A549 (cell line): ENCODE data around the gene RBM39. TPM values are rescaled to one million over a fixed set of nuclear protein-coding genes. Genes with fewer than 3 reads are reported as not detected.

Experiments
- ATAC-seq, 2 experiments: fragments of 200-7000 bp in 1 of 2; fragments of >200 bp in 1 of 2; cut with Nextera tagmentation in 1 of 2; cut with Tn5 transposase in 1 of 2; 3 replicates each; pipeline versions ENCODE4 v1.8.0 to v1.9.1; 2018 to 2020; ENCODE audit warnings: mild to moderate bottlenecking in 1 of 2, moderate library complexity in 1 of 2
- CTCF ChIA-PET: fragments of 300-600 bp; sonication (Branson Sonifier 250); formaldehyde crosslinking; extraction: SDS; loops from one replicate; lab custom pipeline; 2021; ENCODE audit warnings: antibody characterized with exemption, inconsistent platforms; lab: Yijun Ruan, JAX
- POLR2A ChIA-PET: fragments of 350-600 bp; formaldehyde crosslinking; extraction: SDS; loops from one replicate; lab custom pipeline; 2021; ENCODE audit warnings: antibody characterized with exemption, inconsistent platforms; lab: Yijun Ruan, JAX
- DNase-seq, 2 experiments: peaks; one replicate each; pipeline versions ENCODE4 v3.0.0 to v3.0.0-alpha.2; 2011 to 2016; ENCODE audit warnings: low read depth in 1 of 2, low spot score in 1 of 2
- FAIRE-seq: peaks from 2 replicates; lab custom pipeline; 2011; peaks lifted over from hg19 to GRCh38; lab: Jason Lieb, UNC
- H3K27ac ChIP-seq, 2 experiments: fragments of >200 bp; sonication (Bioruptor Twin); formaldehyde crosslinking; 3 replicates each; pipeline ENCODE4 v1.5.1; 2016 to 2017
- H3K4me1 ChIP-seq: fragments of >200 bp; sonication (Bioruptor Twin); formaldehyde crosslinking; 3 replicates; pipeline ENCODE4 v1.6.1; 2016
- H3K4me2 ChIP-seq: fragments of >200 bp; sonication (Bioruptor Twin); formaldehyde crosslinking; 3 replicates; pipeline ENCODE4 v1.6.1; 2016
- H3K4me3 ChIP-seq: fragments of >200 bp; sonication (Bioruptor Twin); formaldehyde crosslinking; 3 replicates; pipeline ENCODE4 v1.5.1; 2016
- H3K9me3 ChIP-seq: fragments of >200 bp; sonication (Bioruptor Twin); formaldehyde crosslinking; 3 replicates; pipeline ENCODE4 v1.6.1; 2016
- BHLHE40 ChIP-seq: IDR thresholded peaks from 2 replicates; pipeline ENCODE4 v1.6.1; 2012; ENCODE audit warnings: low read depth, low read length, inconsistent platforms
- CBX8 ChIP-seq: fragments of 200-600 bp; sonication (generic); IDR thresholded peaks from 2 replicates; pipeline ENCODE4 v1.6.1; 2016
- EHF ChIP-seq: fragments of 250-450 bp; sonication (Bioruptor Pico); IDR thresholded peaks from 2 replicates; pipeline ENCODE4 v1.5.0; 2020; ENCODE audit warnings: mild to moderate bottlenecking
- ELK1 ChIP-seq: fragments of 150-350 bp; IDR thresholded peaks from 2 replicates; pipeline ENCODE4 v1.6.1; 2014; ENCODE audit warnings: low read depth, mild to moderate bottlenecking, low read length
- ESRRA ChIP-seq: fragments of 150-350 bp; IDR thresholded peaks from 2 replicates; pipeline ENCODE4 v1.6.1; 2014; ENCODE audit warnings: mild to moderate bottlenecking, low read length, borderline replicate concordance
- FOSB ChIP-seq: fragments of 250-450 bp; sonication (Bioruptor Pico); IDR thresholded peaks from 2 replicates; pipeline ENCODE4 v1.5.0; 2020; ENCODE audit warnings: mild to moderate bottlenecking, moderate library complexity
- FOXS1 ChIP-seq: fragments of 250-450 bp; sonication (Bioruptor Pico); IDR thresholded peaks from 2 replicates; pipeline ENCODE4 v1.5.0; 2020; ENCODE audit warnings: mild to moderate bottlenecking, moderate library complexity
- HEYL ChIP-seq: fragments of 250-450 bp; sonication (Bioruptor Pico); IDR thresholded peaks from 2 replicates; pipeline ENCODE4 v1.8.0; 2021; ENCODE audit warnings: mild to moderate bottlenecking, moderate library complexity
- HMGXB4 ChIP-seq: fragments of 250-450 bp; sonication (Bioruptor Pico); IDR thresholded peaks from 2 replicates; pipeline ENCODE4 v1.5.0; 2021; ENCODE audit warnings: mild to moderate bottlenecking, moderate library complexity, borderline replicate concordance
- HOXA7 ChIP-seq: fragments of 250-450 bp; sonication (Bioruptor Pico); IDR thresholded peaks from 2 replicates; pipeline ENCODE4 v1.5.0; 2020; ENCODE audit warnings: mild to moderate bottlenecking, moderate library complexity
- HOXB13 ChIP-seq: fragments of 250-450 bp; sonication (Bioruptor Pico); IDR thresholded peaks from 2 replicates; pipeline ENCODE4 v1.5.0; 2020; ENCODE audit warnings: low read depth, mild to moderate bottlenecking, moderate library complexity
- HOXB5 ChIP-seq: fragments of 250-450 bp; sonication (Bioruptor Pico); IDR thresholded peaks from 2 replicates; pipeline ENCODE4 v1.5.0; 2020; ENCODE audit warnings: mild to moderate bottlenecking, moderate library complexity
- JUNB ChIP-seq: fragments of >200 bp; sonication (Bioruptor Twin); formaldehyde crosslinking; IDR thresholded peaks from 2 replicates; pipeline ENCODE4 v1.6.1; 2016
- KDM1A ChIP-seq: fragments of 200-600 bp; sonication (generic); IDR thresholded peaks from 2 replicates; pipeline ENCODE4 v1.6.1; 2016; ENCODE audit warnings: low read depth, mild to moderate bottlenecking
- MAZ ChIP-seq: fragments of 150-350 bp; IDR thresholded peaks from 2 replicates; pipeline ENCODE4 v1.6.1; 2014; ENCODE audit warnings: antibody characterized with exemption, low read depth, low read length, borderline replicate concordance
- NR3C1 ChIP-seq: fragments of >200 bp; sonication (Bioruptor Twin); formaldehyde crosslinking; IDR thresholded peaks from 3 replicates; pipeline ENCODE4 v1.6.1; 2017
- PBX3 ChIP-seq: IDR thresholded peaks from 2 replicates; pipeline ENCODE4 v1.6.1; 2012
- RAD21 ChIP-seq, 2 experiments: fragments of >200 bp in 1 of 2; sonication (Bioruptor Twin) in 1 of 2; formaldehyde crosslinking in 1 of 2; IDR thresholded peaks in 1 of 2; conservative IDR thresholded peaks in 1 of 2; 2 replicates in 1 of 2; 3 replicates in 1 of 2; pipeline ENCODE4 v1.6.1; 2012 to 2018; ENCODE audit warnings: inconsistent platforms in 1 of 2
- RCOR1 ChIP-seq: fragments of 150-350 bp; IDR thresholded peaks from 2 replicates; pipeline ENCODE4 v1.6.1; 2014; ENCODE audit warnings: antibody characterized with exemption, low read length, low read depth
- SREBF2 ChIP-seq: fragments of 450-650 bp; IDR thresholded peaks from 2 replicates; pipeline ENCODE4 v1.6.1; 2014; ENCODE audit warnings: mild to moderate bottlenecking, moderate library complexity
- TP53 ChIP-seq: fragments of 250-450 bp; sonication (Bioruptor Pico); IDR thresholded peaks from 2 replicates; pipeline ENCODE4 v1.5.0; 2021; ENCODE audit warnings: mild to moderate bottlenecking, moderate library complexity
- ZNF302 ChIP-seq: fragments of 250-450 bp; sonication (Bioruptor Pico); IDR thresholded peaks from 2 replicates; pipeline ENCODE4 v1.9.0; 2021; ENCODE audit warnings: inconsistent platforms, mild to moderate bottlenecking, moderate library complexity
- ZSCAN20 ChIP-seq: fragments of 250-450 bp; sonication (Bioruptor Pico); IDR thresholded peaks from 2 replicates; pipeline ENCODE4 v1.8.0; 2022; ENCODE audit warnings: mild to moderate bottlenecking, moderate library complexity
- WGBS: methylation state at CpG from one replicate; pipeline ENCODE4 v1.1.6; 2017; ENCODE audit errors: missing lambda C conversion rate; 5-methylcytosine and 5-hydroxymethylcytosine counted together
- polyA plus RNA-seq, 4 experiments: library from polyadenylated mRNA; depleted of rRNA in 3 of 4; stranded (reverse); fragments of >200 nt; fragmentation: RNase III in 1 of 4; extraction: RNeasy Plus Mini Kit Qiagen cat#74134 plus additional on column Dnase treatment in 1 of 4; gene quantifications; 2 replicates in 3 of 4; 3 replicates in 1 of 4; pipeline ENCODE4 v1.2.3, GENCODE V29; 2011 to 2017
- TF ChIP-seq, protein P1 (sequence below): fragments of 250-450 bp; sonication (Bioruptor Pico); IDR thresholded peaks from 2 replicates; pipeline ENCODE4 v1.5.0; 2020; ENCODE audit warnings: low read depth, mild to moderate bottlenecking, moderate library complexity
- TF ChIP-seq, protein P2 (sequence below): fragments of >200 bp; sonication (Bioruptor Twin); formaldehyde crosslinking; IDR thresholded peaks from 2 replicates; pipeline ENCODE4 v1.6.1; 2016
- TF ChIP-seq, protein P3 (sequence below): fragments of 450-650 bp; IDR thresholded peaks from 2 replicates; pipeline ENCODE4 v1.6.1; 2014; ENCODE audit warnings: antibody characterized with exemption

The RBM39 gene
- polyA plus RNA-seq, 2 of the 4 experiments (the other 2 are of a cell fraction) = 127 to 212 TPM

GRCh38 chr20:35699957-35700624 lies 42.0 kb downstream of the RBM39 start:
- Histone ChIP-seq H3K9me3 (no peaks in the 10 kb centered on the region), H3K27ac (peak overlapping the region; percentile 94 to 95), H3K4me2 (peak overlapping the region; percentile 99), H3K4me3 (peak overlapping the region; percentile 90), H3K4me1 (peaks cover 28% of the 10 kb centered on the region)
- WGBS = 33% methylated on average over 6 of the region's 6 CpGs
- DNase-seq (no peak), ATAC-seq (peak in 1 of 2 experiments; percentile 5; a peak in 3 of 6 replicates), FAIRE-seq (no peak)
- CTCF ChIA-PET = interaction anchor here (0.8 to 2.1 kb wide), 3 partner anchors 10 to 236 kb away, joined by 3 to 8 read pairs (median 3); no protein-coding TSS in a partner anchor
- POLR2A ChIA-PET = interaction anchor here (0.6 to 1.9 kb wide), 5 partner anchors 36 to 132 kb away, joined by 3 to 11 read pairs (median 5); partner anchors contain the start of genes CPNE1, RBM12 and RBM39
- no peak for TF ChIP-seq BHLHE40
- TF ChIP-seq ELK1 = no peak
- TF ChIP-seq TP53 = no peak
- TF ChIP-seq RCOR1 = no peak
- no peak for TF ChIP-seq HMGXB4 (CRISPR knock-in tag)
- TF ChIP-seq ESRRA = no peak
- TF ChIP-seq, protein P1, sequence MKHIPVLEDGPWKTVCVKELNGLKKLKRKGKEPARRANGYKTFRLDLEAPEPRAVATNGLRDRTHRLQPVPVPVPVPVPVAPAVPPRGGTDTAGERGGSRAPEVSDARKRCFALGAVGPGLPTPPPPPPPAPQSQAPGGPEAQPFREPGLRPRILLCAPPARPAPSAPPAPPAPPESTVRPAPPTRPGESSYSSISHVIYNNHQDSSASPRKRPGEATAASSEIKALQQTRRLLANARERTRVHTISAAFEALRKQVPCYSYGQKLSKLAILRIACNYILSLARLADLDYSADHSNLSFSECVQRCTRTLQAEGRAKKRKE (CRISPR knock-in tag) = no peak
- no peak for TF ChIP-seq ZNF302
- no peak for TF ChIP-seq PBX3
- TF ChIP-seq HOXB13 (CRISPR knock-in tag) = no peak
- TF ChIP-seq MAZ = no peak
- no peak for TF ChIP-seq ZSCAN20
- no peak for TF ChIP-seq HOXB5 (CRISPR knock-in tag)
- no peak for TF ChIP-seq FOXS1 (CRISPR knock-in tag)
- TF ChIP-seq RAD21 (conservative IDR thresholded peaks at IDR 0.05 in 1 of 2, IDR thresholded peaks at IDR 0.05 in 1 of 2) = no peak
- no peak for TF ChIP-seq CBX8
- TF ChIP-seq EHF (CRISPR knock-in tag) = no peak
- no peak for TF ChIP-seq FOSB
- no peak for TF ChIP-seq JUNB

GRCh38 chr20:35699127-35699956 lies 42.7 kb downstream of the RBM39 start, which contains the start of the genes NFS1 and ROMO1:
Gene NFS1, minus strand, starts transcription at chr20:35699352. Its CDS starts 64 bp downstream, at chr20:35699288.
Gene ROMO1, plus strand, starts transcription at chr20:35699405. Its CDS starts 228 bp downstream, at chr20:35699633.
- H3K4me3 ChIP-seq = peak within 1 kb of the TSS; percentile 90
- H3K27ac ChIP-seq = peak within 1 kb of the TSS; percentile 94 to 95
- no peaks in the 10 kb centered on the region for H3K9me3 ChIP-seq
- ChIA-PET CTCF (interaction anchor here (0.7 to 0.8 kb wide), 3 partner anchors 30 to 255 kb away, joined by 3 read pairs; partner anchors contain the start of gene SCAND1), POLR2A (interaction anchor here (0.6 to 1.9 kb wide), 9 partner anchors 8 to 132 kb away, joined by 3 to 11 read pairs (median 5); partner anchors contain the start of genes CPNE1, RBM12 and RBM39)
- H3K4me2 ChIP-seq = peak within 1 kb of the TSS; percentile 99
- DNase-seq (peak; percentile 81 to 91), ATAC-seq (peak; percentile 79 to 90), FAIRE-seq (no peak)
- WGBS = 0% methylated on average over 32 of the region's 81 CpGs
- H3K4me1 ChIP-seq = peaks cover 28% of the 10 kb centered on the region
- TF ChIP-seq ZSCAN20 (no peak), KDM1A (no peak), HMGXB4 (CRISPR knock-in tag) (no peak), HOXA7 (CRISPR knock-in tag) (no peak), SREBF2 (no peak), TP53 (no peak), NR3C1 (no peak), HEYL (no peak), FOXS1 (CRISPR knock-in tag) (no peak)
- TF ChIP-seq, protein P2, sequence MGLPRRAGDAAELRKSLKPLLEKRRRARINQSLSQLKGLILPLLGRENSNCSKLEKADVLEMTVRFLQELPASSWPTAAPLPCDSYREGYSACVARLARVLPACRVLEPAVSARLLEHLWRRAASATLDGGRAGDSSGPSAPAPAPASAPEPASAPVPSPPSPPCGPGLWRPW = no peak
- TF ChIP-seq, protein P3, sequence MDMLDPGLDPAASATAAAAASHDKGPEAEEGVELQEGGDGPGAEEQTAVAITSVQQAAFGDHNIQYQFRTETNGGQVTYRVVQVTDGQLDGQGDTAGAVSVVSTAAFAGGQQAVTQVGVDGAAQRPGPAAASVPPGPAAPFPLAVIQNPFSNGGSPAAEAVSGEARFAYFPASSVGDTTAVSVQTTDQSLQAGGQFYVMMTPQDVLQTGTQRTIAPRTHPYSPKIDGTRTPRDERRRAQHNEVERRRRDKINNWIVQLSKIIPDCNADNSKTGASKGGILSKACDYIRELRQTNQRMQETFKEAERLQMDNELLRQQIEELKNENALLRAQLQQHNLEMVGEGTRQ = no peak
